ENCODE data around the gene ARG1.

Gene ARG1

GRCh38 chr6:131587909-131588308 lies 14.9 kb downstream of the ARG1 start:
- DNase-seq = no peak

- no peak for DNase-seq
These were observed 15.6 kb downstream of the ARG1 start for GRCh38 chr6:131588643-131589042.

GRCh38 chr6:131592935-131593334 lies 19.9 kb downstream of the ARG1 start:
- no peak for DNase-seq

- DNase-seq = no peak
These were observed 21.0 kb downstream of the ARG1 start for GRCh38 chr6:131594074-131594473.

- no peak for DNase-seq
These were observed 24.4 kb downstream of the ARG1 start for GRCh38 chr6:131597446-131597845.

GRCh38 chr6:131600716-131601115 lies 27.7 kb downstream of the ARG1 start:
- DNase-seq = no peak

- no peak for DNase-seq
These were observed 29.8 kb downstream of the ARG1 start for GRCh38 chr6:131602781-131603312.

GRCh38 chr6:131613296-131613925 lies 40.4 kb downstream of the ARG1 start:
- DNase-seq = no peak

- DNase-seq = no peak
These were observed 42.2 kb downstream of the ARG1 start for GRCh38 chr6:131615275-131615674.

GRCh38 chr6:131627724-131628682 lies 55.0 kb downstream of the ARG1 start, which contains the start of gene MED23:
Gene MED23 (minus strand): TSS chr6:131628242. CDS start chr6:131628049, 193 bp downstream.
- DNase-seq = peak; percentile 96

GRCh38 chr6:131628726-131629125 lies 55.7 kb downstream of the ARG1 start:
- DNase-seq = no peak

GRCh38 chr6:131629651-131630050 lies 56.6 kb downstream of the ARG1 start:
- DNase-seq = no peak

GRCh38 chr6:131631625-131632289 lies 58.7 kb downstream of the ARG1 start:
- no peak for DNase-seq

Measured in CD4-positive, alpha-beta T cell treated with Interleukin-17A for 4 hours (primary cell).